K562 treated with DMSO at 1 percent for 24 hours (cell line): ENCODE results near the gene TOMM34. TPM values are rescaled to one million over a fixed set of nuclear protein-coding genes. Genes with fewer than 3 reads are reported as not detected.

ENCODE experiments used
- total RNA-seq: library from RNA; unstranded; fragments of 300-600 nt; gene quantifications from 2 replicates; pipeline ENCODE4 v1.2.3, GENCODE V29; 2022; ENCODE audit warnings: low read depth; ENCODE audit not compliant: insufficient read depth

Gene TOMM34, protein sequence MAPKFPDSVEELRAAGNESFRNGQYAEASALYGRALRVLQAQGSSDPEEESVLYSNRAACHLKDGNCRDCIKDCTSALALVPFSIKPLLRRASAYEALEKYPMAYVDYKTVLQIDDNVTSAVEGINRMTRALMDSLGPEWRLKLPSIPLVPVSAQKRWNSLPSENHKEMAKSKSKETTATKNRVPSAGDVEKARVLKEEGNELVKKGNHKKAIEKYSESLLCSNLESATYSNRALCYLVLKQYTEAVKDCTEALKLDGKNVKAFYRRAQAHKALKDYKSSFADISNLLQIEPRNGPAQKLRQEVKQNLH
- total RNA-seq = 49.1 and 51.5 TPM in 2 replicates

DNA sequence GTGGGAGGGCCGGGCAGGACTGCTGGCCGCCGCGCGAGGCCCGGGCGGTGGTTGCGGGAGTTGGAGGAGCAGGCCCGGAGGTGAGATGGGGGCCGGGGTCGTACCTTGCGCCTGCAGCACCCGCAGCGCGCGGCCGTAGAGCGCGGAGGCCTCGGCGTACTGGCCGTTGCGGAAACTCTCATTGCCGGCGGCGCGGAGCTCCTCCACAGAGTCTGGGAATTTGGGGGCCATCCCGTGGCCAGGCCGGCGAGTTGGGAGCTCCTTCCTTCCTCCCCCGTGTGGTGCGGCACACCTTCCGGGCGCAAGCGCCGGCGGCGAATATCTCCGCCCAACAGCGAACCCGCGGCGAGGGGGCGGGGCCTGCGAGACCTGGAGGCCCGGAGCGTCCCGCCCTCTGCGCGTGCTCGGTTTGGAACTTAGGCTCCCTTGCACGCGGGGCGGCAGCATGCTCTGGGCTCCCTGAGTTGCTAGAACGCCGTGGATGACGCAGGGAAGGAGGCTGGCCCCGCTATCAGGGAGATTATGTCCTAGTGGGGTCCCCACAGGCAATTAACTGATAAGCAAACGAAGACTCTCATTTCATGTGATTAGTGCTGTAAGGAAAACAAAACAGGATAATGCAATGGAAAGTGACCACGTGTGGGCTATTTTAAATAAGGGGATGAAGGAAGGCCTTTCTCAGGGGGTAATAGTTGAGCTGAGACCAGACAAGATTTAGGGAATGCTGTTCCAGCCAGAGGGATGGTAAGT is at the start of gene TOMM34:
Gene TOMM34 (minus strand): TSS at position 295 of the 750 bp plus-strand sequence. CDS start 64 bp downstream, at position 231.

DNA sequence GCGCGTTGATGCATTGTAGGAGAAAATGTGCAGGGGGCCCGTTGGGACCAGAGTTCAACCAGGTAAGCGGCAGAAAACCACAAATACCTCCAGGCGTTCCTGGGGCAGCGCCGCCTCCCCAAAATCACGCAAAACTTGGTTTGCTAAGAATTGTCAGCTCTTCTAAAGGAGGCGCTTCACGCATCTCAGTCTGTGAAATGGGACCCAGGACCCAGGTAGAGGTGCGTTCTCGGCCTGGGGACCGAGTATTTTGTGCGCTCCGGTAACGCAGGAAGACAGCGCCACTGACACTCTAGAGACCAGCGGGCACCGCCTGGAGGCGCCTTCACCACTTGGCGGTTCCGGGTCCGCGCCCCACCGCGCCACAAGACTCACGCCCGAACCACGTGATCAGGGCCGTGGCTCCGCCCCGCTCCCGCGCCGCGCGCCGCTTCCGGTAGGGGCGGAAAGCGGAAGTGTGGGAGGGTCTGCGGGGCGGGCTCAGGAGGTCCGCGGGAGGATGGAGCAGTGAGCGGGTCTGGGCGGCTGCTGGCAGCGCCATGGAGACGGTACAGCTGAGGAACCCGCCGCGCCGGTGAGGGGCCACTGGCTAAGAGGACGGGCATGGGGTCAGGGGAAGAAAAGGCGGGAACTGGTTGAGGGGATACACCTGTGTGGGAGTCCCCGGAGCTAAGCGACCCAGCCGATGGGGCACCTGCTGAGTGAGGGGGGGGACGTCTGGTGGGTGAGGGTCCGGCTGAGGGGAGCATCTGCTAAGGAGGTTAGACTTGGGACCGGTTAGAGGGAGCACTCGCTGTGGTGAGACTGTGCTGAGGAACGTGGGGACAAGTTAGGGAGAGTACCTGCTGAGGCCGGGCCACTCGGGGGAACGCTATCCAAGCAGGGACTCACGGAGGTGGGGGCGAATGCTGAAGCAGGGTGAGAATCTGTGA is 6.1 kb upstream of the TOMM34 start, which contains the start of gene STK4:
Gene STK4 (plus strand): TSS at position 483 of the 932 bp plus-strand sequence. CDS start 57 bp downstream, at position 540.

DNA sequence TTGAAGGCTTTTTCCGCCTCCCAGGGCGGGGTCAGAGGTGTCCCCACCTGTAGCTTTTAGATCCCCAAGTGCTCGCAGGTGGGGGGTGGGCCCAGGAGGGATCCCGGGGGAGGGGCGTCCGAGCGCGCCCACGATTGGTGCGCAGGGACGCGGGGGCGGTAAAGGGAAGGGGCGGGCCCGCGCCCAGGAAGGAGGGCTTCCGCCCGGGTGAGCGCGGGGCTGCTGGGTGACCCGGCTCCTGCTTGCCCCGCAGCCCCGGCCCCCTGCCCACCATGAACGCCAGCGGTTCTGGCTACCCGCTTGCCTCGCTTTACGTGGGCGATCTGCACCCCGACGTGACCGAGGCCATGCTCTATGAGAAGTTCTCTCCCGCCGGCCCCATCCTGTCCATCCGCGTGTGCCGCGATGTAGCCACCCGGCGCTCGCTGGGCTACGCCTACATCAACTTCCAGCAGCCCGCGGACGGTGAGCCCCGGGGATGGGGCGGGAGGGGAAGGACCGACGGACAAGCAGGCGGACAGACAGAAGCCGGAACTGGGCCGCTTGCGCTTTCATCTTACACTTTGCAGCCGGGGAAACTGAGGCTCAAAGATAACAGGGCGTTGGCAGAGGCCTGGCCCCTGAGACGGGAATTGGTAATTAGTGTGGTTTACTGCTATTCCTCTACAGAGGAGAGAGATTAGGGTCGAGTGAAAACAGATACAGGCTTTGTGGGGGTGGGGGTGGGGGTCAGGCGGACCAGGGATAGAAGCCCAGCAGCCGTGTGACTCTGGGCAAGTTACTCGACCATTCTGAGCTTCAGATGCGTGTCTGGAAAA is 50.1 kb downstream of the TOMM34 start, which contains the start of gene PABPC1L:
Gene PABPC1L (plus strand): TSS at position 189 of the 818 bp plus-strand sequence. CDS start 84 bp downstream, at position 273.

Other genes with a start within 250 kb of the TOMM34 start
- not detected in 2 replicates for gene CCN5, start 245.0 kb downstream of the TOMM34 start, total RNA-seq
- gene KCNK15, start 214.5 kb downstream of the TOMM34 start, total RNA-seq = 0.64 and 1.0 TPM in 2 replicates
- not detected in 2 replicates for gene RIMS4, start 149.9 kb downstream of the TOMM34 start, total RNA-seq
- gene YWHAB, start 74.7 kb downstream of the TOMM34 start, total RNA-seq = 87.3 and 99.6 TPM in 2 replicates
- gene PABPC1L, start 50.3 kb downstream of the TOMM34 start, total RNA-seq = 44.2 and 63.9 TPM in 2 replicates
- gene STK4, start 6.1 kb upstream of the TOMM34 start, total RNA-seq = 15.9 and 17.5 TPM in 2 replicates
- gene KCNS1, start 140.7 kb upstream of the TOMM34 start, total RNA-seq = not detected in 2 replicates
- gene WFDC5, start 154.8 kb upstream of the TOMM34 start, total RNA-seq = not detected in 2 replicates
- gene WFDC12, start 164.1 kb upstream of the TOMM34 start, total RNA-seq = not detected in 2 replicates
- gene PI3, start 214.5 kb upstream of the TOMM34 start, total RNA-seq = not detected in 2 replicates
- not detected in 2 replicates for gene SEMG1, start 246.6 kb upstream of the TOMM34 start, total RNA-seq